AG09309 (cell line): ENCODE data around the gene WFIKKN2.
A peak's percentile ranks its signal among the peaks of the same experiment; 100 is the strongest.

Experiments
- DNase-seq: peaks from one replicate; pipeline ENCODE4 v3.0.0-alpha.2; 2010; ENCODE audit warnings: low read depth
- H3K4me3 ChIP-seq: 2 replicates; pipeline ENCODE4 v1.5.1; 2011; ENCODE audit warnings: mild to moderate bottlenecking, low read depth, low read length, moderate library complexity; ENCODE audit not compliant: control insufficient read depth
- TF ChIP-seq, protein P1 (sequence below): IDR thresholded peaks from 2 replicates; pipeline ENCODE4 v1.5.1; 2011; ENCODE audit warnings: mild to moderate bottlenecking, low read depth, low read length, inconsistent platforms; ENCODE audit not compliant: insufficient read depth, control insufficient read depth; ENCODE audit errors: missing control alignments

Gene WFIKKN2

DNA sequence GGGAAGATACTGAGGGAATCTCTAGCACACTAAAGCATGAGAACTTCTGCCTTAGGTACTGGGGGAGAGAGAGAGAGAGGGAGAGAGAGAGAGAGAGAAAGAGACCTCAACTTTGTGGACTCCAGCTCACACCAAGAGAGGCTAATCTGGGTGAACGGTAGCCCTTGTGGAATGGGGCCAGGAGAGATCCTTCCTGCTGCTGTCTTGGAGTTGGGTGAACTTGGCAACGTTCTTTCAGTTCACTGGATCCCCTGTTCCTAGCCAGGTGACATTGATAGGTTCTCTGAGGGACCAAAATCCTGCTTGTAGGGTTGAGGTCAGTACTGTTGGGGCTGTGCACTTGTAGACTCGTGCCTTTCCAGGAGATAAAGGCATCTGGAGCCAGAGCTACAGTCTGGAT lies 26.5 kb upstream of the WFIKKN2 start:
- TF ChIP-seq, protein P1, sequence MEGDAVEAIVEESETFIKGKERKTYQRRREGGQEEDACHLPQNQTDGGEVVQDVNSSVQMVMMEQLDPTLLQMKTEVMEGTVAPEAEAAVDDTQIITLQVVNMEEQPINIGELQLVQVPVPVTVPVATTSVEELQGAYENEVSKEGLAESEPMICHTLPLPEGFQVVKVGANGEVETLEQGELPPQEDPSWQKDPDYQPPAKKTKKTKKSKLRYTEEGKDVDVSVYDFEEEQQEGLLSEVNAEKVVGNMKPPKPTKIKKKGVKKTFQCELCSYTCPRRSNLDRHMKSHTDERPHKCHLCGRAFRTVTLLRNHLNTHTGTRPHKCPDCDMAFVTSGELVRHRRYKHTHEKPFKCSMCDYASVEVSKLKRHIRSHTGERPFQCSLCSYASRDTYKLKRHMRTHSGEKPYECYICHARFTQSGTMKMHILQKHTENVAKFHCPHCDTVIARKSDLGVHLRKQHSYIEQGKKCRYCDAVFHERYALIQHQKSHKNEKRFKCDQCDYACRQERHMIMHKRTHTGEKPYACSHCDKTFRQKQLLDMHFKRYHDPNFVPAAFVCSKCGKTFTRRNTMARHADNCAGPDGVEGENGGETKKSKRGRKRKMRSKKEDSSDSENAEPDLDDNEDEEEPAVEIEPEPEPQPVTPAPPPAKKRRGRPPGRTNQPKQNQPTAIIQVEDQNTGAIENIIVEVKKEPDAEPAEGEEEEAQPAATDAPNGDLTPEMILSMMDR: no peak
- H3K4me3 ChIP-seq: no peak overlapping the region
- DNase-seq: no peak

DNA sequence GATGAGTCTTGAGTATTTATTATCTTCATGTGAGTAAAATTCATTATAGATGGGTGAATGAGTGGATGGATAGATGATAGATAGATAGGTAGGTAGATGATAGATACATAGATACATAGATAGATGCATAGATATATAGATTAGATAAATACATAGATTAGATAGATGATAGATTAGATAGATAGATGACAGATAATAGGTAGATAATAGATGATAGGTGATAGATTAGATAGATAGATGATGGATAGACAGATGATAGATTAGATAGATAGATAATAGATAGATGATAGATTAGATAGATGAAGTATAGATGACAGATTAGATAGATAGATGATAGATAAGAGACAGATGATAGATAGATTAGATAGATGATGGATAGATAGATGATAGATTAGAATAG lies 21.8 kb upstream of the WFIKKN2 start:
- H3K4me3 ChIP-seq: no peak overlapping the region
- DNase-seq: no peak
- TF ChIP-seq, protein P1: no peak

DNA sequence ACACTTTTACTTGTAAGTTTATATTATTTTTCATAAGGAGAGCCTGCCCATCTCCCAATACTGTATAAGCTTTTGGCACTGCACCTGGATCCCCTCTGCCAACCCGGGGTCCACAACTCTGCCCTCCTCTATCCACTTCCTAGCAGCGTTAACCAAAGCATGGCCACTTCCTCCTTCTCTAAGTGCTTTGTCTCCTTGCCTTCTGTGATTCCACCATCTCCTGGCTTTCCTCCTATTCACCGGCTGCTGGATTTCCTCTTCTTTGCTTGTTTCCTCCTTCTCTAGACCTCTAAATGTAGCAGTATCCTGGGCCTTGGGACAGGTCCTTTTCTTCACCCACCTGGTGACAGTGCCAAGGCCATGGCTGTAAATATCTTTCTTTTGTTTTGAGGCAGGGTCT lies 20.0 kb upstream of the WFIKKN2 start:
- no peak for DNase-seq
- H3K4me3 ChIP-seq: no peak overlapping the region
- TF ChIP-seq, protein P1: no peak

DNA sequence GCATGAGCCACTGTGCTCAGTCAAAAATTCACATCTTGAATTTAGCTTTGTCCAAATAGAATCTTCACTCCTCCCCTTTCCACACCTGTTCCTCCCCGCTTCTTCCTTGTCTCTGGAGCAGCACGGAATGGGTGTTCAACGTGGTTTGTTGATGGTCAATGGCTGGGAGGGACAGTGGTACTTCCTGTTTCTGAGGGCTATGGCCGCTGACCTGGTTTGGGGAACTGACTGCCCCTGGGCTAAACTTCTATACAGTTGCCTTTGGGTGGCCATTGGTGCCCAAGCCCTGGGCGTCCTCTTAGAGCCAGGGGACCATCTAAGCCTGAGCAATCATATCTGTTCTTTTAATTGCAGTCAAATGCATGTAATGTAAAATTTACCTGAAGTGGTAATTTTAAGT lies 19.1 kb upstream of the WFIKKN2 start:
- DNase-seq: no peak
- H3K4me3 ChIP-seq: no peak overlapping the region
- TF ChIP-seq, protein P1: no peak

DNA sequence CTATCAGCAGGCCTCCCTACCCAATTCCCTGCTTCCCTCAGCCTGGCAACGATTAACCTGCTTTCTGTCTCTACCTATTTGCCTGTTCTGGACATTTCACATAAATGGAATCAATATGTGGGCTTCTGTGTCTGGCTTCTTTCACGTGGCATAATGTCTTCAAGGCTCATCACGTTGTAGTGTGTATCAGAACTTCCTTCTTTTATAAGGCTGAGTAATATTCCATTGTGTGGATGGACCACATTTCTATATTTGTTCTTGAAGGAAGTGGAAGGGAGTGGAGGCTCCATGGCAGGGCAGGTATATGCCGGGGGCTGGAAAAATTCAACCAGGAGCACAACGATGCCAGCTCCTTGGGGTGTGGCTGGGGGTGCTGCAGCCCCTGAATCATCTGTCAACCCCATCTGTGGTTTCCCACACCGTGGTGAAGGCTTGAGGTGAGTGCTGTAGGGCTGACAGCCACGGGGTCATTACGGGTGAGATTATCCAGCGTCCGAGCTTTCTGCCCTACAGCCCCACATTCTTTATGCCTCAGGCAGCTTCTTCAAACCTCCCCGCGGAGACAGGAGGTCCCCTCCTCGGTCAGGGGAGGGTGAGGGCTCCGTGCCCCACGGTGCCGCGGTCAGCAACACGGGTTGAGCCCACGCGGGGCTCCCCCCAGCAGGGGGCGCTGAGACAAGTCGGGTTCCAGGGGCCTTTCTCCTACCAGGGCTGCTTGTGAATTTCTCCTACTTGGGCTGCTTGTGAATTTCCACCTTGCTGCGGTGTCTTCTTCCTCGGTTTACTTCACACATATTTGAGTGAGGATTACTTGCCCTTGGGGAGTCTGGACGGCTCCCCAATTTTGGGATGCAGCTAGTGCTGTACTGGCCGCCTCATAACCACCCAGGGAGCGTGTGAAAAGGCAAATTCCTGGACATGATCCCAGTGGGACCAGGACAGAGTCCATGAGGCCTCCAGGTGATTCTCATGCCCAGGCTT lies 18.3 kb upstream of the WFIKKN2 start:
- no peak overlapping the region for H3K4me3 ChIP-seq
- TF ChIP-seq, protein P1: peak; percentile 75
- DNase-seq: no peak

DNA sequence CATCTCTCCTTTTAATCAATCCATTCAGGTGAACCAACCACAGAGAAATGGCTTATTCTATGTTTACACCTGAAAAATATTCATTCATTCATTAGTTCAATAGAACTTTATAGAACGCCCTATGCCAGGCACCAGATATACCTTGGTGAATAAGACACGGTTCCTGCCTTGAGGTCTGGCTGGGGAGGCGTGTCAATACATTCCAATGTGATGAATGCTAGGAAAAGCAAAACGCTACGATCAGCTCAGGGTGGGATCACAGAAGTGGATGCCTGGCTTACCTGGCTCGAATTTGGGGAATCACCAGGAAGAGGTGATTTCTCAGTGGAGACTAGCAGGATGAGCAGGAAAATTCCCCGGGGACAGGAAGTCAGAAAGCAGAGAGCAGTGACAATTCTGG lies 17.5 kb upstream of the WFIKKN2 start:
- DNase-seq: no peak
- TF ChIP-seq, protein P1: no peak
- no peak overlapping the region for H3K4me3 ChIP-seq
